GM15510 (cell line): ENCODE data around the gene HOXA6.

Source experiments
- POLR2A ChIP-seq: IDR thresholded peaks from 3 replicates; pipeline ENCODE4 v1.6.1; 2011; ENCODE audit warnings: borderline replicate concordance; ENCODE audit not compliant: insufficient read length; ENCODE audit errors: extremely low read depth

HOXA6 gene

DNA sequence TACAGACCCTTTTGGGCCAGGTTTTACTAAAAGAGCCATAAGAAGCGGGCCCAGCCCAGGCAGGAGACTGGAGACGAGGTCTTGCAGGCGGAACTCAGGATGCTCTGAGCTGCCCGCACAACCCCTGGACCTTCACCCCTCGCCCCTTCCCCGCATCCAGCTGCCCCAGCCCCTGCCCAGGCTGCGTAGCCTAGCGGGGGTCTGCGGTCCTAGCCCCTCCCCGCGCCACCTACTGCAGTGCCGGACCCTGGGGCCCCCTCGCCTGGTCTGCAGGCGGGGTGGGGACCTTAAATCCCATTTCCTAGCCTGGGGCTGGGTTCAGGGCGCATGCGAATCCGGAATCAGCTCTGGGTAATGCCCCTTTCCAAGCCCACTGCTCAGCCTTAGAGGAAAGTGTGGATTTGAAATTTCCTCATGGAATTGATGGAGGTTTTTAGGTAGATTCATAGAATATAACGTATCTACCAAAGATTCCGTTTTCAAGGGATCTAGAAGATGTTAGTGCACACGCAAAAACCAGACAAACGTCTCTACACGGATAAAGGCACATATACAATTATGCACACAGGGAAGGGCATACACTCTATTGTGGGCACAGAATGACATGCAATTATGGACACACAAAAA is 5.4 kb upstream of the HOXA6 start:
- TF ChIP-seq POLR2A, result no peak

DNA sequence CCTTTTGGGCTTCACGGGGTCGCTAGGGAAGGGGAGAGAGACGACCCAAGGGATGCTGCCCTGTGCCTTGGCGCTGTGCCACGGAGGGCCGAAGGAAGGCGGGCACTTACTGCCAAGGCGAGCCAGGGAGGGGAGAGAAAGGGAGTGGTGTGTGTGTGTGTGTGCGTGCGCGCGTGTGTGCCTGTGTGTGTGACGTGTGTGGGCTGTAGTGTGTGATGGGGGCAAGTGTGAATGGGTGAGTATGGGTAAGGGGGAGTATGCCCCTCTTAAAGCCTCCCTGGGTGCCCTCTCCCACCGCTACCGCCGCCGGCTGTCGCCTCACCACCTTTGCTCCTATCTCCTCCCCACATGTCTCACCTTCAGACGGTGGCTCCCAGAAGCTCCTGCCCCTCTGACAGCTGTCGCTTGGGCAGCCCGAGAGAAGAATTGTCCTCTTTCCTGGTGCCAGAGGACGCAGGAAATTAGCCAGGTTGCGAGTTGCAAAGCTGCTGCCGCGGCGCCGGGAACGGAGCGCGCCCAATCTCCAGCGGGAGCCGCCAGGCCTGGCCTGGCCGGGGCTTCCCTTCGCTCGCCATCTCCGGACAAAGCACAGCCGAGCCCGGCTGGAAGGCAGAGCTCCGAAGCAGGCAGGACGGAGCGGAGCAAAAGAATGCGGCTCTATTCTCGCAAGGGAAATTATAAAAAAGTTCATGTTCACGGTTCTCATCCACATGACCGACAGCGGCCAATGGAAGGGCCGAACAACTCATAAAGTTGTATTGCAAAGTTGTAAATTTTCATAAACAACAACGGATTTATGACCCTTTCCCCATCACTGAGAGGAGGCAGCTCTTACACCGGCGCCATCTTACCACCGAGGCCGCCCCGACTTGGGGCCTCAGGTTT is 4.6 kb upstream of the HOXA6 start, which contains the start of gene HOXA3:
TSS of gene HOXA3 (minus strand) at position 653 of the 885 bp plus-strand sequence. CDS start 41,943 bp downstream, outside the sequence.
- no peak for TF ChIP-seq POLR2A

DNA sequence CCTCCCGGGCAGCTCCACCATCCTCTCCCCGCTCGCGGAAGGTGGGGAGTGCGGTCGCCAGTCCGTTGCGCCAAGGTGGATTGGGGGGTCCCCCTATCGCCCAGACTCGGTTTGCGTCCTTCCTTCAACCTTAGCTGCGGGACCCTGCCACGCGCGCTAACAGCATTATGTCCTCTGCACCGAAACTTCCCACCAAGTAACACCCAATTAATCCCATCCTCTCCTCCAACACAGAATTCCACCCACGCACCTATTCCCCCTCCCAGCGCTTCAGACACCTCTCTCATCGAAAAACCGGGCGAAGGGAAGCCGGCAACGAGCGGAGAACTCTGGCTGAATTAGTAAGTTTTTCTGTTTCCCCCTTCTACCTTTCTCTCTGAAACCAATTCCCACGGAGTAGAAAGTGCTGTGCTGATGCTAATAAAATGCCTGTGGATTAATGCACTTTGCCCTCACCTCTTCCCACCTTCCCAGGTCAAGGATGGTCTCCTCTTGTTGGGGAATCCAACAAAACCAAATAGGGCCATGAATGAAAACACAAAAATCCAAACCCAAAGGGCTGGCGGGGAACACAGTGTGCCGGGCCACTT is 3.9 kb upstream of the HOXA6 start:
- no peak for TF ChIP-seq POLR2A

DNA sequence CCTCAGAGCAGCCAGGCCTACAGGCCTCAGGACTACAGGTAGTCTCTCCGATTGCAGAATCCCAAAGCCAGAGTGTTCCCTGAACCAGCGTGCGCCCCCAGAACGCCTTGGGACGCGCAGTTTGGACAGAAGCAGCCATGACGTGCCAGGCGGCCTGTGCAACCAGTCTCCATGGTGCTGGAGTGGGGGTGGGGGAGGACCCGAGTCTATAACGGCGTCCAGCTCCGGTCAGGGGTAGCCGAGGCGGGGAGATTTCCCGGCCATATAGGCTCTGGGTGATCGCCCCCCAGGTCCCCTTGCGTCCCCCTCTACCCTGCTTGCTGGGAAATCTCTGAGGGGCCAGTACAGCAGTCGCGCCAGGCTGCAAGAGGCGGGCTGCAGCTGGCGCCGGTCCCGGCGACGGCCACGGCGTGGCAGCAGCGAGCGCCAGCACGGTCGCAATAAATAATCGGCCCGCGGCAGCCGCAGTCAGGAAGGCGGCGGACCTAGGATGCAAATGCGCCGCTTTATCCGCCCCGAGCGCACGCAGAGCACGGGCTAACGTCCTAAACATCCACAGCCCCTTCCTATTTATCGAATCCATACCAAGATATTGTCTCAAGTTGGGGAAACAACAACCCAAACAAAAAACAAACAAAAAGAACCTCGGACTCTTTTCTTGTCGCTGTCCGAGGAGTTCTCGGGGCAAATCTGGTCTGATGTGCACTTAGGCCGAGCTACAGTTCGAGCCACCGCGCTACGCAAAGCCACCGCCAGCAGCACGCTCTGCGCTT is 3.2 kb upstream of the HOXA6 start:
- TF ChIP-seq POLR2A, result no peak

DNA sequence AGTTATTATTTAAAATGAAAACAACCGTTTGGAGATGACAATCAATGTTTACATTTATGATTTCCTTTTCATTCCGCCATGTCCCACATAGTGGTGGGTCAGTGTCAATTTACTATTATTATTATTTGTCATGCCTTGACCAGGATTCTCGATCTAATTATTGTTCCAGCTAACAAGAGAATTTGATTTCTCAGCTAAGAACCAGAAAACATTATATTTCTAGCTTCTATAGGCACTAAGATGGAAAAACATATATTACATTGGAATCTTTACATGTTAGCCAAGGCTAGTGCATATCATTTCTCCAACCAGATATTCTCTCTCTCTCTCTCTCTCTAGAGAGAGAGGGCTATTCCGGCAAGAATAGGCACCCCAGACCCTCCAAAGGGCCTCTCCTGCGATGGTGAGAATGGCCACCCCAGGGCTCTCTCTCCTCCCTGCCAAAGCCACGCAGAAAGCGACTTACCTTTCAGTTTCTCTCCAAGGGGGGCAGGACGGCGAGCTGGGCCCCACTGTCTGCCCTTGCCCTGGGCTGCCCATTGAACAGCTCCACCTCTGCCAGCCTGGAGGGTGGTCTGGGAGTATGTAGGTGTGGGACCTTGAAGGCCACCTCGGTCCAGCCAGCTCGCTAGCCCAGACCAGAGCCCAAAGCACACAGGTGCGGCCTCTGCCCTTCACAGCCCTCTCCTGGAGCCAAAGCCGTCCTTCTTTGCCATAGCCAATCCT is 2.4 kb upstream of the HOXA6 start:
- TF ChIP-seq POLR2A, result no peak

DNA sequence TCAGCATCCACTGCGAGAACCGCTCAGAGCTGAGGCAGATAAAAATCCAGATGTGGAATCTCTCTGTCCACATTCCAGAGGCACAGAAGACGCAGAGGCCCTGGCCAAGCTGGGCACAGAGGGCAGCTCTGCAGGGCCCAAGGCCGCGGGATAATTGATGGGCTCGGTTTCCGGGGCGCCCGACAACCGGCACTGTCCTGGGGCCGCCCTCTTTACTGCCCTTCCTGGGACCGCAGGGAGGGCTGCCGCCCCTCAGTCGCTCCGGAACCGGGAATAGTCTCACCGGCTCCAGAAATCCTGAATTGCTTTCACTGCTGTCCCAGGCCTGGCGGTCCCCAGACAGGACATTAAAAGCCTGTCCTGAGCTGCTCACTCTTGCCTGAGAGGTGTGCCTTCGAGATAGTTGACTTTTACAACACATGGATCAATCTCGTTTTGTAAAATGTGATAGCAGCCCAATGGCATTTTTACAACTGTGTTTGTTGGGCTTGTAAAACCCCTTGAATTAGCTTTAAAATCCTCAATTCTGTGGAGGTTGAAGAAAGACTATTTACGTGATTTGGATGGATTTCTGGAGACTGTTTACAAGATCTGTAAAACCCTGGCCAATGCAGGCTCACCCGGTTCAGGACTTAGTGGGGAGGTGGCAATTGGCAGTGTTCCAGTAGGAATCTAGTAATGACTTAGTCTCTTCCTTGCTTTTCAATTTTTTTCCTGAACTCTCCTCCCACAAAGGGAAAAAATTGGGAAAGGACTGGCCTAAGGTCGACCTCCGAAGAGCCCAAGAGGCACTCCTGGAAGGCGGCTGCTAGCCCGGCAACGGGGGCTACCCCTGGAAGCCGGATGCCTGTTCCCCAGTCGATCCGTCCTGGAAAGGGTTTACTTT is 1.4 kb upstream of the HOXA6 start:
- TF ChIP-seq POLR2A, result no peak

DNA sequence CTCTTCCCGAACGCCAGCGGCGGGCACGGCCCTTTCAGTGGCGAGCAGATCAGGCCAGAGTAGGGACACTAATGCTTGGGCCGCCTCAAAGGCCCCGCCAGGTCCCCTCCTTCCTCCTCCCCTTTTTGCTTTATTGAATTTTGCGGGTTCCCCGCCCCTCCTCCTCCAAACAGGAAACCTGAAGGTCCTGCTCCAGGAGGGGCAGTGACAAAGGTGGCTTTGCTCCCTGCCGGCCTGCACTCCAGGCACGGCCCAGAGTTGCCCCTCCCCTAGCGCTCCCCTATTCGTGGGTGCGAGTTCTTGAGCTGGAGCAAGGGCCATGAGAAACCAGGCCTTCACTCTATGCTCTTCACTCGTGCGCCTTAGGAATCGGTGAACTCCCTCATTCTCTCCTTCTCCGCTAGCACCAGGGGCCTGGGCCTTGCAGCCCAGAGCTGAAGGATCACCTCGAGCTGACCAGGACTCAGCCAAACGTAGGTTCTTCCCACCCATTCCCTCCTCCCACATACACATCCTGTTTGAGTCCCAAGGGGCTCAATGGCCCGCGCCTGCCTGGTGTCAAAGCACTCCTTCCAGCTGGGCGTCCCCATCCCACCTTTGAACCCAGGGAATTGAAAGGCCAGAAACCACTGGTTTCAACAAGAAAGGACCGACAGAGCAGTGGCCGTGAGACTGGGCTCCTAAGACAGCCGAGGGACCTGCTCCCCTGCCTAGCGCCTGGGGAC is 619 bp upstream of the HOXA6 start:
- TF ChIP-seq POLR2A, result no peak

DNA sequence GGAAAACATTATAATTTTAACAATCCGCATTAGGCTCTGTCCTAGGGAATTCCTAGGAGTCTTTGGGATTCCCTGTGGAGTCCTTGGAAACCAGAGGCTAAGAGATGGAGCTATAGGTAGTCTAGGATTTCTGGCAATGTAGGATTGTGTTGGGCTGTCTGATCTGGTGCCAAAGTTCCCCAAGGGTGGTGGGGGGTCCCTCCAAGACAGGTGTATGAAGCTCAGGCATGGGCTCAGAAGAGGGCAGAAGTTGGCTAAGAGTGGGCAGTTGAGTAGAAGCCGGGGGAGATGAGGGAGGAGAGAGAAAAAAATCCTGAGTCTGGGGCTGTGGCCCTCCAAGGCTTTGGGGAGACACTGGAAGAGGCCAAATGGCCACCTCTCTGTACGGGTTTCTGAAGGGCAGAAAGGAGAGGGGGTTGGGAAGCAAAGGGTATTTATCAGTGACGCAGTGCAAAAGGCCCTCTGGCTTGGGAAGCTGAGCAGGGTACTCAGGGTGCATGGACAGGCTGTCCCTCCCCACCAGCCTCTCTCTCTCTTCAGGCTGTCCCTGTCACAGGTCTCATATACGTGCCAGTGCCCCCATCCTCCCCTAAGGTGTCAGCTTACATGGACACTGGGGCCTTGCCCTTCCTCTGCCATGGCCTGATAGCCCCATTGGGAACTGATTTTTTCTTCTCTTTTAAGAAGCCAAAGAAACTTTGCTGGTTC is 929 bp downstream of the HOXA6 start:
- TF ChIP-seq POLR2A, result no peak

DNA sequence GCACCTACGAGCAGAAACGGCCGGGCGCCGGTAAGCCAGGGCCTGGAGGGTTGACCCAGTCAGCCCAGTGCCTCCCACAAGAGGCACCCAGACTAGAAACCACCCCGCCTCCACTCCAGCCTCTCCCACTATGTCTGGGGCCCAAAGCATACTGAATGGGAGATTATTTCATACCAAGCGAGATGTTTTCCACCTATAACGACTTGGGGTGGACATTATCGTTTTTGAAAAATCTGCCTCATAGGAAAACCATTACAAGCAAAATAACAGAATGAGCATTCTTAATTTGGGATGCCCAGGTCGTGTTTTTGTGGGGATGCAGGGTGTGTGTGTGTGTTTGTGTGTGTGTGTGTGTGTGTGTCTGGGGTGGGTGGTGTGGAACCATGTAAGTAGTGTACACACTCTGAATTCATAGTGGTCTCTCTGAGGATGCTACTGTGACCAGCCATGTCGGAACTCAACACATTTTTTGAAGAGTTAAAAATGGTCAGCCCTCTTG is 1.6 kb downstream of the HOXA6 start:
- TF ChIP-seq POLR2A, result no peak

DNA sequence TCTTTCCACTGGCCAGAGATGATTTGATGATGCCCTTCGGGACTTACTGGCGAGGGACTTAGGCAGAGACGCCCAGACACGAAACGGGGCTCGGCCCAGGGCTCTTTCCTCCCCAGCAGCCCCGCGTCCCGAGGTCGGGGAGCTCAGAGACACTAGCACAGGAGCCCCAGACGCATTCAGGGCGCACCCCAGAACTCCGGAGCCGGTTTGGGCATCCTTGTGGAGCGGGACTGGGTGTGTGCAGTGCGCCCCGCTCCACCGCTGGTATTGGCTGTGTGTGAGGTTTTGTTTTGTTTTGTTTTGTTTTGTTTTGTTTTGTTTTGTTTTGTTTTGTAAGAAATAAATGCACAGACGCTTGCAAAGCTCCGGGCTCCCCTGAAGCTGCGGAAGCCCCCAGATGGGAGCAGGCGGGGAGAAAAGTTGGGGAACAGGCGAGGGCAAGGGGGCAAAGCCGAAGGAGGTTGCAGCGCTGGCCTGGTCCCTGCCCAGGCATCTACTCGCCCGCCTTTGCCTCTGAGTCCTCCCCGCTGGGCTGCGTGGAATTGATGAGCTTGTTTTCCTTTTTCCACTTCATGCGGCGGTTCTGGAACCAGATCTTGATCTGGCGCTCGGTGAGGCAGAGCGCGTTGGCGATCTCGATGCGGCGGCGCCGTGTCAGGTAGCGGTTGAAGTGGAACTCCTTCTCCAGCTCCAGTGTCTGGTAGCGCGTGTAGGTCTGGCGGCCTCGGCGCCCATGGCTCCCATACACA is 2.2 kb downstream of the HOXA6 start:
- no peak for TF ChIP-seq POLR2A

DNA sequence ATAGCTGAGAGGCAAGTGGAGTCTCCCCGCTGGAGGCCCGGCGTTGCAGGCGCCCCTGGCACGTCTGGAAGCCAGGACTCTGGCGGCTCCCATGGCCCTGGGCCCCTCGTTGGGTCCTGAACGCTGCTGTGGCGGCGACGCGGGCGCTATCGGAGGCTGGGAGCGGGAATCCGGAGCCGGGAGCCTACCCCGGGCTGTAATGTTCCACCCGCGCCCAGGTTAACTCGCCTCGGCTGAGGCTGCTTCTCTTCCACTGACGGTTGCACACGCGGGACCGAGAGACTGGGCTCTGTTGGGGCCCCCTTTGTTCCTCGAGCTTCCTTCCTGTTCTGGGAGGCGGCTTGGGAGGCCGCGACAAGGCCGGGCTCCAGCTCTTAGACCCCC is 2.8 kb downstream of the HOXA6 start:
- no peak for TF ChIP-seq POLR2A
